Fibroblast of villous mesenchyme (primary cell): ENCODE data around the gene FMN1. TPM values are rescaled to one million over a fixed set of nuclear protein-coding genes. Genes with fewer than 3 reads are reported as not detected.

ENCODE experiments used
- DNase-seq: peaks from one replicate; pipeline ENCODE4 v3.0.0-alpha.2; 2010; ENCODE audit warnings: low read depth
- H3K4me3 ChIP-seq: 2 replicates; pipeline ENCODE4 v1.5.1; 2011; ENCODE audit warnings: low read depth, mild to moderate bottlenecking, low read length
- CTCF ChIP-seq: IDR thresholded peaks from 2 replicates; pipeline ENCODE4 v1.5.1; 2012; ENCODE audit warnings: low read depth, mild to moderate bottlenecking, low read length; ENCODE audit not compliant: insufficient read depth
- total RNA-seq: library from RNA; depleted of rRNA; stranded (reverse); fragments of >200 nt; gene quantifications from 2 replicates; pipeline ENCODE4 v1.2.3, GENCODE V29; 2012

The FMN1 gene
- total RNA-seq, 1 donor = 8.6 TPM

GRCh38 chr15:32861761-32862160 lies 332.8 kb downstream of the FMN1 start:
- DNase-seq = peak; percentile 89
- no peak for TF ChIP-seq CTCF
- peak overlapping the region; percentile 3 for H3K4me3 ChIP-seq

GRCh38 chr15:32861174-32861573 lies 333.3 kb downstream of the FMN1 start:
- H3K4me3 ChIP-seq = no peak overlapping the region
- no peak for TF ChIP-seq CTCF
- no peak for DNase-seq

GRCh38 chr15:32859996-32860395 lies 334.5 kb downstream of the FMN1 start:
- DNase-seq = no peak
- no peak overlapping the region for H3K4me3 ChIP-seq
- TF ChIP-seq CTCF = no peak

- TF ChIP-seq CTCF = no peak
- no peak for DNase-seq
- H3K4me3 ChIP-seq = no peak overlapping the region
Measured at GRCh38 chr15:32859251-32859650, 335.3 kb downstream of the FMN1 start.

- no peak overlapping the region for H3K4me3 ChIP-seq
- DNase-seq = no peak
- TF ChIP-seq CTCF = no peak
Measured at GRCh38 chr15:32857732-32858131, 336.8 kb downstream of the FMN1 start.

- H3K4me3 ChIP-seq = no peak overlapping the region
- TF ChIP-seq CTCF = no peak
- peak; percentile 57 for DNase-seq
Measured at GRCh38 chr15:32856753-32857152, 337.8 kb downstream of the FMN1 start.

- no peak overlapping the region for H3K4me3 ChIP-seq
- peak; percentile 98 for DNase-seq
- TF ChIP-seq CTCF = no peak
Measured at GRCh38 chr15:32855942-32856341, 338.6 kb downstream of the FMN1 start.
